ENCODE results near the gene FAF1.
"Not testable (repeated sequence)": the region's sequence is repeated elsewhere in the genome, so short reads cannot be mapped to it uniquely, and the experiment has no call there.

FAF1 gene

GRCh38 chr1:50832167-50832566 lies 127.9 kb downstream of the FAF1 start:
- no peak for DNase-seq (ENCODE audit: low read depth)
- H3K4me3 ChIP-seq (ENCODE audit: low read depth, low read length) = no peak overlapping the region
- TF ChIP-seq CTCF (conservative IDR thresholded peaks at IDR 0.05; ENCODE audit: low read depth, low read length) = no peak

GRCh38 chr1:50831300-50832061 lies 128.6 kb downstream of the FAF1 start:
- no peak for DNase-seq (ENCODE audit: low read depth)
- no peak for TF ChIP-seq CTCF (conservative IDR thresholded peaks at IDR 0.05; ENCODE audit: low read depth, low read length)
- no peak overlapping the region for H3K4me3 ChIP-seq (ENCODE audit: low read depth, low read length)

DNA sequence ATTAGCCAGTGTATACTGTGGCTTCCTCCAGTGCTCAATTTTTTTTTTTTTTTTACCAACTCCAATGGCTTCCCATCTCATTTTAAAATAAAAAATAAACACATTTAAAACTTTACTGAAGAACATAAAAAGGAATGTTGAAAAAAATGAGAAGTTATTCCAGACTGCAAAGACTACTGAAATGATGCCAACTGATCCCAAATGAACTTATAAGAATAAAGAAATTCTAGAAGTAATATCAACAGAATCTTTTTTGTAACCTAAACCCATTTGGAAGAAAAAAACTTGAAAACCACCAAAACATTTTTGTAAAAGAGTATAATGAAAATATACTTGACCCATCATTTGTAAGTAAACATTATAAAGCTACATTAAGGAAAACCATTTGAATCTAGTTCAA lies 129.4 kb downstream of the FAF1 start:
- no peak for TF ChIP-seq CTCF (conservative IDR thresholded peaks at IDR 0.05; ENCODE audit: low read depth, low read length)
- H3K4me3 ChIP-seq (ENCODE audit: low read depth, low read length) = no peak overlapping the region
- DNase-seq (ENCODE audit: low read depth) = no peak

GRCh38 chr1:50829014-50829958 lies 130.8 kb downstream of the FAF1 start:
- TF ChIP-seq CTCF (conservative IDR thresholded peaks at IDR 0.05; ENCODE audit: low read depth, low read length) = no peak
- DNase-seq (ENCODE audit: low read depth) = peak; percentile 22

DNA sequence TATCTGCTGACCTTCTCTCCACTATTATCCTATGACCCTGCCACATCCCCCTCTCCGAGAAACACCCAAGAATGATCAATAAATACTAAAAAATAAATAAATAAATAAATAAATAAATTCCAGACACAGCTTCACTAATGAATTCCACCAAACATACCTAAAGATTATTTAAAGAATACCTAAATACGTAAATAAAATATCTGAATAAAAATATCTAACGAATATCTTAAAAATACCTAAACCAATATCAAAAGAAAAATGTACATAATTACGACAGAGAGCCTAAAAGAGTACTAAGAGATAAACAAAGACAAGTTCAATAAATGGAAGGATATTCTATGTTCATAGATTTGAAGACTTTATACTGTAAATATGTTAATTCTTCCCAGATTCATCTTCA lies 132.5 kb downstream of the FAF1 start:
- no peak for TF ChIP-seq CTCF (conservative IDR thresholded peaks at IDR 0.05; ENCODE audit: low read depth, low read length)
- H3K4me3 ChIP-seq (ENCODE audit: low read depth, low read length) = no peak overlapping the region
- no peak for DNase-seq (ENCODE audit: low read depth)

More at GRCh38 chr1:50829014-50829958, 130.8 kb downstream of the FAF1 start:
- H3K4me3 ChIP-seq (ENCODE audit: low read depth, low read length) = no peak overlapping the region

- not testable (repeated sequence) for DNase-seq (ENCODE audit: low read depth); H3K4me3 ChIP-seq (ENCODE audit: low read depth, low read length)
Observed at GRCh38 chr1:50826792-50827191, 133.3 kb downstream of the FAF1 start.

GRCh38 chr1:50822035-50822776 lies 137.9 kb downstream of the FAF1 start:
- DNase-seq (ENCODE audit: low read depth) = peak; percentile 22
- no peak for TF ChIP-seq CTCF (conservative IDR thresholded peaks at IDR 0.05; ENCODE audit: low read depth, low read length)
- no peak overlapping the region for H3K4me3 ChIP-seq (ENCODE audit: low read depth, low read length)
